ENCODE measurements around the gene ZBED1.
"Not testable (repeated sequence)": the region's sequence is repeated elsewhere in the genome, so short reads cannot be mapped to it uniquely, and the experiment has no call there.

The ZBED1 gene

DNA sequence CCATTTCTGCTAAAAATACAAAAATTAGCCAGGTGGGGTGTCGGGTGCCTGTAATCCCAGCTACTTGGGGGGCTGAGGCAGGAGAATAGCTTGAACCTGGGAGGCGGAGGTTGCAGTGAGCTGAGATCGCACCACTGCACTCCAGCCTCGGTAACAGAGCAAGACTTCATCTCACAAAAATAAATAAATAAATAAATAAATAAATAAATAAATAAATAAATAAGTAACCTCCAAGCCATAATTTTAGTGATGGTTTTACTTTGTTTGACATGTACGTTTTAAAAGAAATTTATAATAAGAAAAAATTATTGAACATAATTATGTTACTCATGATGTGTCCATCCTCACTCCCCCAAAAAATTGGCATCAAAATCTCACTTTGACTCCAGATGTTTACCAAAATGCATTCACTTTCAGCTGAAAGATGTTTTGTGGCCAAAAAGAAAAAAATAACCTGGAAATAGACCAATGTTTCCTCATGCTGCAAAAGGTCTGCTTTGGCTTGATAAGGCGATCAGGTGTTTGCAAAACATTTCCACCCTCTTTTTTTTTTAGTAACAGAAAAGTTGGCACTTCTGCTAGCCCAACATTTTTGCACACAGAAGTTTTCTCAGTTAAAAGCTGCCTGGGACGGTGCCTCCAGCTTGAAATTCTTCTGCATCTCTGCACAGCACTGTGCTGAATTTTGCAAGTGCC, 42.2 kb upstream of the ZBED1 start:
- TF ChIP-seq, protein P1, sequence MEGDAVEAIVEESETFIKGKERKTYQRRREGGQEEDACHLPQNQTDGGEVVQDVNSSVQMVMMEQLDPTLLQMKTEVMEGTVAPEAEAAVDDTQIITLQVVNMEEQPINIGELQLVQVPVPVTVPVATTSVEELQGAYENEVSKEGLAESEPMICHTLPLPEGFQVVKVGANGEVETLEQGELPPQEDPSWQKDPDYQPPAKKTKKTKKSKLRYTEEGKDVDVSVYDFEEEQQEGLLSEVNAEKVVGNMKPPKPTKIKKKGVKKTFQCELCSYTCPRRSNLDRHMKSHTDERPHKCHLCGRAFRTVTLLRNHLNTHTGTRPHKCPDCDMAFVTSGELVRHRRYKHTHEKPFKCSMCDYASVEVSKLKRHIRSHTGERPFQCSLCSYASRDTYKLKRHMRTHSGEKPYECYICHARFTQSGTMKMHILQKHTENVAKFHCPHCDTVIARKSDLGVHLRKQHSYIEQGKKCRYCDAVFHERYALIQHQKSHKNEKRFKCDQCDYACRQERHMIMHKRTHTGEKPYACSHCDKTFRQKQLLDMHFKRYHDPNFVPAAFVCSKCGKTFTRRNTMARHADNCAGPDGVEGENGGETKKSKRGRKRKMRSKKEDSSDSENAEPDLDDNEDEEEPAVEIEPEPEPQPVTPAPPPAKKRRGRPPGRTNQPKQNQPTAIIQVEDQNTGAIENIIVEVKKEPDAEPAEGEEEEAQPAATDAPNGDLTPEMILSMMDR (IDR thresholded peaks at IDR 0.05; ENCODE audit: low read depth, low read length): no peak
- DNase-seq (ENCODE audit: extremely low read depth, low read depth): no peak

DNA sequence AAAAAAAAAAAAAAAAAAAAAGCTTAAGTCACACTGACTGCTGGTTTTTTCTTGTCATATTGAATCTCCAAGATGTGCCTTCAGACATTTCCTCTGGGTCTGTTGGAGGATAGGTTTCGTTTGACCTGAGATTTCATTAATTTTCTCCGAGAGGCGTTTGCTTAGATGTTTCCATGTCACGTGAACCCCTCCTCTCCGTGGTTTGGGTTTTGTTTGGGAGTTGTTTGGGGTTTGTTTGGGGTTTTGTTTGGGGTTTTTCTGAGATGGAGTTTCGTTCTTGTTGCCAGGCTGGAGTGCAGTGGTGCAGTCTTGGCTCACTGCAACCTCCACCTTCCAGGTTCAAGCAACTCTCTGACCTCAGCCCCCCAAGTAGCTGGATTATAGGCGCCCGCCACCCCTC, 40.8 kb upstream of the ZBED1 start:
- TF ChIP-seq, protein P1 (IDR thresholded peaks at IDR 0.05; ENCODE audit: low read depth, low read length): no peak
- DNase-seq (ENCODE audit: extremely low read depth, low read depth): no peak

DNA sequence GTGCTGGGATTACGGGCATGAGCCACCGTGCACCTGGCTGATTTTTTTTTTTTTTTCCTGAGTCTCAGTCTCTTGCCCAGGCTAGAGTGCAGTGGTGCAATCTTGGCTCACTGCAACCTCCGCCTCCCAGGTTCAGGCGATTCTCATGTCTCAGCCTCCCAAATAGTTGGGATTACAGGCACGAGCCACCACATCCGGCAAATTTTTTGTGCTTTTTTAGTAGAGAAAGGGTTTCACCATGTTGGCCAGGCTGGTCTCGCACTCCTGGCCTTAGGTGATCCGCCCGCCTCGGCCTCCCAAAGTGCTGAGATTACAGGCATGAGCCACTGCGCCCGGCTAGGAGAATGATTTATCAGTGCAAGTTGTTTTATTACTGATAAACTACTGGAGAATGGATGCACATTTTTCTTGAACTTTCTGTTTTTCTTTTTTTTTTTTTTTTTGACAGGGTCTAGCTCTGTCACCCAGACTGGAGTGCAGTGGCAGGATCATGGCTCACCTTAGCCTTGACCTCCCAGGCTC, 39.7 kb upstream of the ZBED1 start:
- TF ChIP-seq, protein P1 (IDR thresholded peaks at IDR 0.05; ENCODE audit: low read depth, low read length): no peak

DNA sequence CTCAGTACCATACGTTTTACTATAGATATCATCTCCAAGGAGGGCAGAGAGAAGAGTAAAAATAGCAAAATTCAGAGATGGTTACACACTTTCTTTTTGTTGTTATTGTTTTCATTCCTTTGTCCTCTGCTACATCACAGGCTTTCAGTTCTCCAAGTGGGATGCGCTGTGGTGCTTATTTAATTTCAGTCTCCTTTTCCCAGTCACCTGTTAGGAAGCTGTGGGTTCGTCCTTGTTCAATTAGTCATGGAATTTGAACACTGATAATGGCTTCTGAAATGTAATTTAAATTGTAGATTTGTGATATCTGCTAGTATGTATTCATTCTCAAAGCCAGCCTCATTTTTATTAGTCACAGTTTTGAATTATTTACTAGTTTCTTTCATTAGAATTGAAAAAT, 38.8 kb upstream of the ZBED1 start:
- DNase-seq (ENCODE audit: extremely low read depth, low read depth): no peak
- TF ChIP-seq, protein P1 (IDR thresholded peaks at IDR 0.05; ENCODE audit: low read depth, low read length): no peak

More for the DNA sequence above, 39.7 kb upstream of the ZBED1 start:
- no peak for DNase-seq (ENCODE audit: extremely low read depth, low read depth)

DNA sequence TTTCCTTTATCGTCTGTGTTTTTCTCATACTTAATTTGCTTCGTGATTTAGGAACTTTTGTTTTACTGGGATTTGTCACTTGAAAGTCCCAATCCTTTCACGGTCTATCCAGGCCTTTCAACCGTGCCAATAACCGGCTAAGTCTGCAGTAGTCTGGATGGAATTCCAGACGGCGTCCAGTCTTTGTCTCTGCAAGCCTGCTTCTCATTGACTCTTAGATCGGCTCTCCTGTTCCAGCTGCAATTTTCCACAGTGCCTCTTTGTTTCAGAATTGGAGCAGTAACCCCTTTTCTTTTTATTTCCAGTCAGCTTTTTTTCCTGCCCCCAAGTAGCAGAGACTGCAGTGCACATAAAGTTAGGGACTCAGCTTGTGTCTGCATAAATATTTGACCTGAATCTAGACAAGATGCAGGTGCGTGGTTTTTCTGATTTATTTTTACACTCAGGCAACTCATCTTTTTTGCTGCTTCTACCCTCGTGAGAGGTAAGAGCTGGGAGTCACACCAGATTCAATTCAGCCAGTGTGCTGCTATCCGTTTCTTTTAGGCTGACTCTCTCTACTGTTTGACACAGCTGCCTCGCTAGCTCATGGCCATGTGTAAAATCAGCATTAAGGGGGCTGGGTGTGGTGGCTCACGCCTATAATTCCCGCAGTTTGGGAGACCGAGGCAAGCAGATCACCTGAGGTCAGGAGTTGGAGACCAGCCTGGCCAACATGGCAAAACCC, 37.4 kb upstream of the ZBED1 start:
- TF ChIP-seq, protein P1 (IDR thresholded peaks at IDR 0.05; ENCODE audit: low read depth, low read length): no peak
- no peak for DNase-seq (ENCODE audit: extremely low read depth, low read depth)

DNA sequence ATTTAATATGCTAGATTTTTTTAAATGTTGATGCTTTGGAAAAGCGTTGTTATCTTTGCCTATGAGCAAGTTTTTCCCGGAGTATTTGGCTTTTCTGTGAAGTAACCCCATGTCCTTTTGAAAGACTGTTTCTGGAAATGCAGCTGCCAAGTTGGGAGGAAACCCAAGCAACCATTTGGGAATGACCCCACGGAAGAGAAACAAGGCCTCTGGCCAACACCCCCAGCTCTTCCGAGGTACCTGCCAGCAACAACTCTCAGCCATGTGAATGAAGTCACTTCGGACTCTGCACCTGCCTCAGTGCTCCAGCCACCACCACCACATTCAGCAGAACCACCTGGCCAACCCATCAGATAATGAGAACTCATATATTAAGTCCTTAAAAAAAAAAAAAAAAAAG, 36.2 kb upstream of the ZBED1 start:
- TF ChIP-seq, protein P1 (IDR thresholded peaks at IDR 0.05; ENCODE audit: low read depth, low read length): no peak

DNA sequence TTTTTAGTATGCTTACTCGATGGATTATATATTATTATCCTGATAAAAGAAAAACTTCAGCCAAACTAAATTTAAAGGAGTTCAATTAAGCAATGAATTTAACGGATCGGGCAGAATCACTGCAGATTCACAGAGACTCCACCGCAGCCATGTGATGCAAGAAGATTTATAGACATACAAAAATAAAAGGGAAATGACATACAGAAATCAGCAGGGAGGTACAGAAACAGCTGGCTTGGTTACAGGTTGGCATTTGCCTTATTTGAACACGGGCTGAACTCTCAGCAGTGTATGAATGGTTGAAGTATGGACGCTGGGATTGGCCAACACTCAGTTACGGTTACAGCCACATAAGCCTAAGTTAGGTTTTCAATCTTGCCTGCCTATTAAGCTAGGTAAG, 35.4 kb upstream of the ZBED1 start:
- TF ChIP-seq, protein P1 (IDR thresholded peaks at IDR 0.05; ENCODE audit: low read depth, low read length): no peak
- DNase-seq (ENCODE audit: extremely low read depth, low read depth): no peak

More for the DNA sequence above, 36.2 kb upstream of the ZBED1 start:
- DNase-seq (ENCODE audit: extremely low read depth, low read depth): no peak

DNA sequence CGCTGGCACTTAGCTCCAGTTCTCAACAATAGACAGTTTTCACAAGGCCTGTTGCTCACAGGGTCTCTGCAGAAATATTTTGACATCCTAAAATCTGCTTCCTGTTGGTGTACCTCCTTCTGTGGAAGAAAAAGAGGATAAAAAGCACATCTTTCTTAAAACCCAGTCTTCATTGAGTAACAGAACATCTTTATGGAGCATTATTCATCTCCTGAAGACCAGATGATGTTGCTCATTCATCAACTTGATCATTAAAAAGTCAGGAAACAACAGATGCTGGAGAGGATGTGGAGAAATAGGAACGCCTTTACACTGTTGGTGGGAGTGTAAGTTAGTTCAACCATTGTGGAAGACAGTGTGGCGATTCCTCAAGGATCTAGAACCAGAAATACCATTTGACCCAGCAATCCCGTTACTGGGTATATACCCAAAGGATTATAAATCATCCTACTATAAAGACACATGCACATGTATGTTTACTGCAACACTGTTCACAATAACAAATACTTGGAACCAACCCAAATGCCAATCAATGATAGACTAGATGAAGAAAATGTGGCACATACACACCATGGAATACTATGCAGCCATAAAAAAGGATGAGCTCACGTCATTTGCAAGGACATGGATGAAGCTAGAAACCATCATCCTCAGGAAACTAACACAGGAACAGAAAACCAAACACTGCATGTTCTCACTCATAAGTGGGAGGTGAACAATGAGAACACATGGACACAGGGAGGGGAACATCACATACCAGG, 33.7 kb upstream of the ZBED1 start:
- DNase-seq (ENCODE audit: extremely low read depth, low read depth): not testable (repeated sequence)

Measured in AG09319 (cell line).